Thyroid gland (tissue), 4 donors: Measurements from ENCODE around the gene THAP3.

Experiments
- POLR2A ChIP-seq, 2 donors: fragments of 450-650 bp; IDR thresholded peaks; one replicate each; pipeline ENCODE4 v1.6.1; 2017; ENCODE audit warnings: antibody characterized with exemption in 2 of 2, mild to moderate bottlenecking in 2 of 2, moderate library complexity in 1 of 2
- TF ChIP-seq, protein P1 (sequence below), 6 experiments: fragments of 200-600 bp in 3 of 6; fragments of 450-650 bp in 3 of 6; sonication (generic) in 3 of 6; IDR thresholded peaks; one replicate each; pipeline ENCODE4 v1.5.1; 2016 to 2019; ENCODE audit warnings: antibody characterized with exemption in 6 of 6, mild to moderate bottlenecking in 2 of 6, inconsistent platforms in 1 of 6, moderate library complexity in 1 of 6

DNA sequence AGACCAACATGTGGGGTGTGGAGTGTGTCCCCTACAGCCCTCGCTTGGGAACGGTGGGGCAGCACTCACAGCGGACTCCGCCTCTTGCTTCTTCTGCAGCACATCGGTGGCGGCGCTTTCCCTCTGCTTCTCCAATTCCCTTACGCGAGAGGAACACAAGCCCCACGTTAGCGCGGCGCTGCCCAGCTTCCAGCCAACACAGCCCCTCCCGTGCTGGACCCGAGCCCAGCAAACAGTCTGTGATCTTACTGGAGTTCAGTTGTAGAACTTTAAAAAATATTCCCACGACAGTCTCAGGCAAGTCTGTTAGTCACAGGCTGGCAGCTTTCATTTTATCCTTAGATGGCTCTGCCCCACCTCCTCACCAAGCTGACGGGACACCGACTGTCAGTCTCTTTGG lies 13.6 kb downstream of the THAP3 start:
- TF ChIP-seq, protein P1, sequence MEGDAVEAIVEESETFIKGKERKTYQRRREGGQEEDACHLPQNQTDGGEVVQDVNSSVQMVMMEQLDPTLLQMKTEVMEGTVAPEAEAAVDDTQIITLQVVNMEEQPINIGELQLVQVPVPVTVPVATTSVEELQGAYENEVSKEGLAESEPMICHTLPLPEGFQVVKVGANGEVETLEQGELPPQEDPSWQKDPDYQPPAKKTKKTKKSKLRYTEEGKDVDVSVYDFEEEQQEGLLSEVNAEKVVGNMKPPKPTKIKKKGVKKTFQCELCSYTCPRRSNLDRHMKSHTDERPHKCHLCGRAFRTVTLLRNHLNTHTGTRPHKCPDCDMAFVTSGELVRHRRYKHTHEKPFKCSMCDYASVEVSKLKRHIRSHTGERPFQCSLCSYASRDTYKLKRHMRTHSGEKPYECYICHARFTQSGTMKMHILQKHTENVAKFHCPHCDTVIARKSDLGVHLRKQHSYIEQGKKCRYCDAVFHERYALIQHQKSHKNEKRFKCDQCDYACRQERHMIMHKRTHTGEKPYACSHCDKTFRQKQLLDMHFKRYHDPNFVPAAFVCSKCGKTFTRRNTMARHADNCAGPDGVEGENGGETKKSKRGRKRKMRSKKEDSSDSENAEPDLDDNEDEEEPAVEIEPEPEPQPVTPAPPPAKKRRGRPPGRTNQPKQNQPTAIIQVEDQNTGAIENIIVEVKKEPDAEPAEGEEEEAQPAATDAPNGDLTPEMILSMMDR (IDR thresholded peaks at IDR 0.05): no peak
- no peak for TF ChIP-seq POLR2A (IDR thresholded peaks at IDR 0.05)
